ENCODE results near the gene PLEKHM1.
"Not testable (repeated sequence)": the region's sequence is repeated elsewhere in the genome, so short reads cannot be mapped to it uniquely, and the experiment has no call there.

Gene PLEKHM1

GRCh38 chr17:45449708-45450329, 40.7 kb downstream of the PLEKHM1 start:
- Histone ChIP-seq H3K36me3 (ENCODE audit: control insufficient read depth in 2 of 2, insufficient read depth in 2 of 2, low read length in 2 of 2) (peaks cover 6 to 11% of the 10 kb centered on the region in 2 donors), H3K4me1 (ENCODE audit: control insufficient read depth in 2 of 2, insufficient read depth in 2 of 2, low read length in 2 of 2) (peaks cover 0 to 11% of the 10 kb centered on the region in 2 donors)
- not testable (repeated sequence) for H3K4me3 ChIP-seq (ENCODE audit: low read length in 2 of 2); H3K27me3 ChIP-seq (ENCODE audit: control insufficient read depth in 2 of 2, insufficient read depth in 2 of 2, low read length in 2 of 2); H3K27ac ChIP-seq (ENCODE audit: low read depth in 2 of 2, low read length in 2 of 2); H3K9me3 ChIP-seq (ENCODE audit: control insufficient read depth in 2 of 2, low read length in 2 of 2); H3K9ac ChIP-seq (ENCODE audit: low read depth in 1 of 2, low read length in 2 of 2)

GRCh38 chr17:45449260-45449659, 41.3 kb downstream of the PLEKHM1 start:
- peaks cover 0 to 11% of the 10 kb centered on the region in 2 donors for H3K4me1 ChIP-seq (ENCODE audit: control insufficient read depth in 2 of 2, insufficient read depth in 2 of 2, low read length in 2 of 2)
- H3K36me3 ChIP-seq (ENCODE audit: control insufficient read depth in 2 of 2, insufficient read depth in 2 of 2, low read length in 2 of 2); H3K9me3 ChIP-seq (ENCODE audit: control insufficient read depth in 2 of 2, low read length in 2 of 2); H3K9ac ChIP-seq (ENCODE audit: low read depth in 1 of 2, low read length in 2 of 2); H3K27ac ChIP-seq (ENCODE audit: low read depth in 2 of 2, low read length in 2 of 2); H3K27me3 ChIP-seq (ENCODE audit: control insufficient read depth in 2 of 2, insufficient read depth in 2 of 2, low read length in 2 of 2); H3K4me3 ChIP-seq (ENCODE audit: low read length in 2 of 2): not testable (repeated sequence)

GRCh38 chr17:45448483-45448882, 42.0 kb downstream of the PLEKHM1 start:
- not testable (repeated sequence) for H3K4me3 ChIP-seq (ENCODE audit: low read length in 2 of 2); H3K36me3 ChIP-seq (ENCODE audit: control insufficient read depth in 2 of 2, insufficient read depth in 2 of 2, low read length in 2 of 2); H3K27me3 ChIP-seq (ENCODE audit: control insufficient read depth in 2 of 2, insufficient read depth in 2 of 2, low read length in 2 of 2); H3K9me3 ChIP-seq (ENCODE audit: control insufficient read depth in 2 of 2, low read length in 2 of 2)
- H3K27ac ChIP-seq (ENCODE audit: low read depth in 2 of 2, low read length in 2 of 2) = peak overlapping the region; percentile 74 to 80
- H3K9ac ChIP-seq (ENCODE audit: low read depth in 1 of 2, low read length in 2 of 2) = peak overlapping the region in 1 of 2 donors; percentile 38
- H3K4me1 ChIP-seq (ENCODE audit: control insufficient read depth in 2 of 2, insufficient read depth in 2 of 2, low read length in 2 of 2) = peaks cover 0 to 11% of the 10 kb centered on the region in 2 donors

GRCh38 chr17:45448066-45448465, 42.5 kb downstream of the PLEKHM1 start:
- H3K4me3 ChIP-seq (ENCODE audit: low read length in 2 of 2); H3K9me3 ChIP-seq (ENCODE audit: control insufficient read depth in 2 of 2, low read length in 2 of 2); H3K27me3 ChIP-seq (ENCODE audit: control insufficient read depth in 2 of 2, insufficient read depth in 2 of 2, low read length in 2 of 2); H3K36me3 ChIP-seq (ENCODE audit: control insufficient read depth in 2 of 2, insufficient read depth in 2 of 2, low read length in 2 of 2): not testable (repeated sequence)
- peak overlapping the region; percentile 74 to 80 for H3K27ac ChIP-seq (ENCODE audit: low read depth in 2 of 2, low read length in 2 of 2)
- peaks cover 0 to 11% of the 10 kb centered on the region in 2 donors for H3K4me1 ChIP-seq (ENCODE audit: control insufficient read depth in 2 of 2, insufficient read depth in 2 of 2, low read length in 2 of 2)
- peak overlapping the region in 1 of 2 donors; percentile 38 for H3K9ac ChIP-seq (ENCODE audit: low read depth in 1 of 2, low read length in 2 of 2)

GRCh38 chr17:45447650-45448049, 42.9 kb downstream of the PLEKHM1 start:
- H3K27me3 ChIP-seq (ENCODE audit: control insufficient read depth in 2 of 2, insufficient read depth in 2 of 2, low read length in 2 of 2); H3K4me3 ChIP-seq (ENCODE audit: low read length in 2 of 2); H3K36me3 ChIP-seq (ENCODE audit: control insufficient read depth in 2 of 2, insufficient read depth in 2 of 2, low read length in 2 of 2); H3K9me3 ChIP-seq (ENCODE audit: control insufficient read depth in 2 of 2, low read length in 2 of 2): not testable (repeated sequence)
- Histone ChIP-seq H3K27ac (ENCODE audit: low read depth in 2 of 2, low read length in 2 of 2) (peak overlapping the region; percentile 74 to 80), H3K4me1 (ENCODE audit: control insufficient read depth in 2 of 2, insufficient read depth in 2 of 2, low read length in 2 of 2) (peaks cover 0 to 11% of the 10 kb centered on the region in 2 donors), H3K9ac (ENCODE audit: low read depth in 1 of 2, low read length in 2 of 2) (peak overlapping the region in 1 of 2 donors; percentile 7)

- H3K36me3 ChIP-seq (ENCODE audit: control insufficient read depth in 2 of 2, insufficient read depth in 2 of 2, low read length in 2 of 2); H3K27me3 ChIP-seq (ENCODE audit: control insufficient read depth in 2 of 2, insufficient read depth in 2 of 2, low read length in 2 of 2); H3K9me3 ChIP-seq (ENCODE audit: control insufficient read depth in 2 of 2, low read length in 2 of 2); H3K4me3 ChIP-seq (ENCODE audit: low read length in 2 of 2): not testable (repeated sequence)
- Histone ChIP-seq H3K27ac (ENCODE audit: low read depth in 2 of 2, low read length in 2 of 2) (peak overlapping the region; percentile 74 to 80), H3K9ac (ENCODE audit: low read depth in 1 of 2, low read length in 2 of 2) (peak overlapping the region in 1 of 2 donors; percentile 27), H3K4me1 (ENCODE audit: control insufficient read depth in 2 of 2, insufficient read depth in 2 of 2, low read length in 2 of 2) (peaks cover 0 to 11% of the 10 kb centered on the region in 2 donors)
Observed at GRCh38 chr17:45446872-45447625, 43.5 kb downstream of the PLEKHM1 start.

- H3K27me3 ChIP-seq (ENCODE audit: control insufficient read depth in 2 of 2, insufficient read depth in 2 of 2, low read length in 2 of 2); H3K9me3 ChIP-seq (ENCODE audit: control insufficient read depth in 2 of 2, low read length in 2 of 2); H3K27ac ChIP-seq (ENCODE audit: low read depth in 2 of 2, low read length in 2 of 2); H3K36me3 ChIP-seq (ENCODE audit: control insufficient read depth in 2 of 2, insufficient read depth in 2 of 2, low read length in 2 of 2); H3K4me3 ChIP-seq (ENCODE audit: low read length in 2 of 2); H3K9ac ChIP-seq (ENCODE audit: low read depth in 1 of 2, low read length in 2 of 2): not testable (repeated sequence)
- peaks cover 0 to 11% of the 10 kb centered on the region in 2 donors for H3K4me1 ChIP-seq (ENCODE audit: control insufficient read depth in 2 of 2, insufficient read depth in 2 of 2, low read length in 2 of 2)
Observed at GRCh38 chr17:45445901-45446743, 44.4 kb downstream of the PLEKHM1 start.

GRCh38 chr17:45444856-45445820, 45.4 kb downstream of the PLEKHM1 start:
- H3K4me1 ChIP-seq (ENCODE audit: control insufficient read depth in 2 of 2, insufficient read depth in 2 of 2, low read length in 2 of 2) = peaks cover 3 to 16% of the 10 kb centered on the region in 2 donors
- not testable (repeated sequence) for H3K9ac ChIP-seq (ENCODE audit: low read depth in 1 of 2, low read length in 2 of 2); H3K9me3 ChIP-seq (ENCODE audit: control insufficient read depth in 2 of 2, low read length in 2 of 2); H3K4me3 ChIP-seq (ENCODE audit: low read length in 2 of 2); H3K27me3 ChIP-seq (ENCODE audit: control insufficient read depth in 2 of 2, insufficient read depth in 2 of 2, low read length in 2 of 2); H3K36me3 ChIP-seq (ENCODE audit: control insufficient read depth in 2 of 2, insufficient read depth in 2 of 2, low read length in 2 of 2); H3K27ac ChIP-seq (ENCODE audit: low read depth in 2 of 2, low read length in 2 of 2)

GRCh38 chr17:45444301-45444700, 46.2 kb downstream of the PLEKHM1 start:
- not testable (repeated sequence) for H3K4me3 ChIP-seq (ENCODE audit: low read length in 2 of 2); H3K27me3 ChIP-seq (ENCODE audit: control insufficient read depth in 2 of 2, insufficient read depth in 2 of 2, low read length in 2 of 2); H3K36me3 ChIP-seq (ENCODE audit: control insufficient read depth in 2 of 2, insufficient read depth in 2 of 2, low read length in 2 of 2); H3K9ac ChIP-seq (ENCODE audit: low read depth in 1 of 2, low read length in 2 of 2); H3K9me3 ChIP-seq (ENCODE audit: control insufficient read depth in 2 of 2, low read length in 2 of 2); H3K27ac ChIP-seq (ENCODE audit: low read depth in 2 of 2, low read length in 2 of 2)
- peaks cover 5 to 21% of the 10 kb centered on the region in 2 donors for H3K4me1 ChIP-seq (ENCODE audit: control insufficient read depth in 2 of 2, insufficient read depth in 2 of 2, low read length in 2 of 2)

Measured in mucosa of rectum (tissue), 2 donors.